RPMI8226 (cell line): ENCODE data around the gene VAV1.
"Not testable (repeated sequence)": the region's sequence is repeated elsewhere in the genome, so short reads cannot be mapped to it uniquely, and the experiment has no call there.

Experiments used
- DNase-seq: peaks from one replicate; pipeline ENCODE4 v3.0.0-alpha.2; 2015

Gene VAV1

GRCh38 chr19:6762253-6762797 lies 10.2 kb upstream of the VAV1 start:
- DNase-seq, result not testable (repeated sequence)

DNA sequence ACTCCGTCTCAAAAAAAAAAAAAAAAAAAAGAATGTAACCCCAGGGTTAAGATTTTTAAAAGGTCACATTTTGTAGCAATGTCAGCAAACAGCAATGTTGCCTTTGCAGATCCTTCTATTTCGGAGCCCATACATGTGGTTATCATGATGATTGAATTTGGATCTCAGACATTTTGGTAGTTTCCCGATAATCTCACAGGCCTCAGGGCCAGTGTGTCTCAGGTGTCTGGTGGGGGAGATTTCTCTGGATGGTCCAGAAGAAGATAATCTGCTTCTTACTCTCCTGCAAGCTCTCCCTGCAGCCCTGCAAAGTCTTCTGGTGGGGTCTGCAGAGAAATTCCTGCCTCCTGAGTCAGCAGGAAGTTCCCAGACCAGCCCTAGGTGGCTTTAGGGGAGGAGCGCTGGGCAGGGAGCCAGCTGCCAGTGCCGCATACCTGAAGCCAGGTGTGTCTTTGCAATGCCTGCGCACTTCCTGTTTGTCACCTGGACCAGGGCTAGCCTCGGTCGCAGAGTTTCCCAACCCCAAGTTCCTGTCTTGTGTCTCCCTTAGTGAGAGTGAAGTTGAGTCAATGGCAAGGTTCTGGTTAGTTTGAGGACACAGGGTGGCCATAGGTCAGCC lies 6.7 kb upstream of the VAV1 start:
- peak; percentile 84 for DNase-seq

DNA sequence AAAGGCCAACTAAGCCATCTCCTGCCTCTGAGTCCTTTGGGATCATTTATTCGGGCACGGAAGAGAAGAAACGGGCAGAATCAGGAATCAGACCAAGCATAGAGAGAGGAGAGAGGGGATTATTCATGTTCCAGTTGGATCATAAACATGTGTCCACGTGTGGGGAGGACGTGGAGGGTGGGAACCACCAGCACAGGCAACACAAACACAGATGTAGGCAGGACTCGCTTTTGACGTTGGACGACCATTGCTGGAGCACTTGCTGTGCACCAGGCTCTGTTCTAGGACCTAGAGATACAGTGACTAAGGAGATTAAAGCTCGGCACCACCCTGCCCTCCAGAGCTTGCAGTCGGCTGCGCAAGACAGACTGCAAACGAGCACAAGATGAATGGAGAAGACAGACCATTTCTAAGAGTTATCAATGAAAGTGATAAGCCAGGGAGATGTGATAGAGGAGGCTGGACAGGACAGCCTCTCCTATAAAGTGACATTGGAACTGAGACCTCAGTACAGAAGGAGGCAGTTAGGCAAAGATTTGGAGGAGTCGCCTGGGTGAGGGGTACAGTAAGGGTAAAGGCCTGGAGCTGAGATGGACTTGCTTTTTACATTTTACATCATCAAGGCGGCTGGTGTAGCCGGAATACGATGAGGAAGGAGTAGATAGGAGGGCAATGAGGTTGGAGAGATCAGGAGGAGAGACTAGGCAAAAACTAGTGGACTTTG lies 6.0 kb upstream of the VAV1 start:
- peak; percentile 32 for DNase-seq

- no peak for DNase-seq
Observed at GRCh38 chr19:6767081-6767356, 5.5 kb upstream of the VAV1 start.

DNA sequence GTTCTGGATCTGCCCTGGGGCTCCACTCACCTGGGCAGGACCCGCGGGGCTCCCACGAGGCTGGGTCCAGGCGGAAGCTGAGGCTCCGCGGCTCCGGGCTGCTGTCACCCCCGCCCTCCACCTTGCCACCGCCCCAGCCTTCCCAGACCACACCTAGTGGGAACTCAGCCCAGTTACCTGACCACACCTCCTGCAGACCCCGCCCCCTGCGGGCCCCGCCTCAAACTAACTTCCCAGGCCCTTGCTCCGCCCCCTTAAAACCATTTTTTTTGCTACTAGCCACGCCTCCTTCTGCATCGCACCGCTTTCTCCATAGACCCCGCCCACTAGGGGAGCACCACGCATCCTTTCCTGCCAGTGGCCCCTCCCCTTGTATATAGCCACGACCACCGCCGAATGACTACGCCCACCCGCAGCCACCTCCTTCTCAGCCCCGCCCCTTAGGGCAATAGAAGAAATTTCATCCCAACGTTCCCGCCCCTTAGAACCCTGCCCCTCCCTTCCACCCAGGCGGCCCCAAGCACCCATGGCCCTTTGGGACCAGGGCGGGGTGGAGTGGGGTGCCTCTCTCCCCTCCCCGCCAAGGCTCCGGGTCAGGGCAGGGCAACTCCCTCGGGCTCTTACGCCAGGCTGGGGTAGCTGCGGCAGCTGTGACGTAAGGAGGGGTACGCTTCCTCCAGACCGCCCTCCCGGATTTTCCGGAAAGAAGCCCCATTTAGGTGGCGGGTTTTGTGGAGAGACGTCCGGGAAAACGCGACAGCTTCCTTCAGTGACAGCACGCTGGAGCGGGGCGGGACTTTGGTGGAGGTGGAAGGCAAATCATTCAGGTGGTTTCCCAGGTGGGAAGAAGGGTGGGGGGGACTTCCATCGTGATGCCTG lies 4.9 kb upstream of the VAV1 start, which contains the start of gene SH2D3A:
Gene SH2D3A (minus strand): TSS at position 79 of the 879 bp plus-strand sequence. CDS start 3,687 bp downstream, outside the sequence.
- DNase-seq, result peak; percentile 96

- no peak for DNase-seq
Observed at GRCh38 chr19:6768236-6768785, 4.2 kb upstream of the VAV1 start.

DNA sequence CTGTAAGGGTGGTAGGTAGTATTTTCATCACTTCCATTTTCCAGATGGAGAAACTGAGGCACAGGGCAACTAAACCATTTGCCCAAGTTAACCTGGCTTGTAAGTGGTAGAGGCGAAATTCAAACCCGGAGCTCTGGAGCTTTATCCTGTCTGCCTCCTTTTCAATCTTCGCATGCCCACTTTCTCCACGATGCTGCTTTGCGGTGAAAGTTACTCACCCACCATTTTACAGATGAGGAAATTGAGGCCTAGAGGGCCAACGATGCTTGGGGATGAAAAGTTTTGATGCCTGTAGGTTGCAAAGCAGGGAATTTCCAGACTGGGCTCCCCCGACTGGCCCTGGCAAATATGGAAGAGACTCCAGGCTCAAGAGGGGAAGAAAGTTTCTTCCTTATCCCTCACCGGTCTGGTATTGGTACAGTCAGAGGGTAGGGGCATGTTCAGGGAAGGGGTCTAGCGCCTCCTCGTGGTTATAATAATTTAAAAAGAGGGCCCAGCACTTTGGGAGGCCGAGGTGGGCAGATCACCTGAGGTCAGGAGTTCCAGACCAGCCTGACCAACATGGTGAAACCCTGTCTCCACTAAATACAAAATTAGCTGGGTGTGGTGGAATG lies 3.4 kb upstream of the VAV1 start:
- no peak for DNase-seq

GRCh38 chr19:6771648-6772027 lies 870 bp upstream of the VAV1 start:
- DNase-seq, result not testable (repeated sequence)

DNA sequence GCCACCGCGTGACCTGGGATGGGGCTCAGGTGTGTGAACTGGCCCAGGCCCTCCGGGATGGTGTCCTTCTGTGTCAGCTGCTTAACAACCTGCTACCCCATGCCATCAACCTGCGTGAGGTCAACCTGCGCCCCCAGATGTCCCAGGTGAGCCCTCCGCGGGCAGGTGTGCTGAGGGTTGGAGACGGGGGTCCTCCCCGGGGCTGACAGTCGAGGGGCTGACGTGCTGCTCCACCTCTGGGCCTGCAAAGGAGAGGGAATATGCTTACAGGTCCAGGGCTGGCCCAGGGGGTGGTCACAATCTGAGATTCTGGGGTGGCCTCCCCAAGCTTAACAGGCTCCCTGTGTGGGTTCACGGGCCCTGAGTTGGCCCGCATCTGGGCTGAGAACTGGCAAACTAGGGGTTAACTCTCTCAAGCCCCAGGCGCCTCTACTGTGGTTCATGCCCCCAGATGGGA lies 386 bp downstream of the VAV1 start:
- DNase-seq, result no peak

DNA sequence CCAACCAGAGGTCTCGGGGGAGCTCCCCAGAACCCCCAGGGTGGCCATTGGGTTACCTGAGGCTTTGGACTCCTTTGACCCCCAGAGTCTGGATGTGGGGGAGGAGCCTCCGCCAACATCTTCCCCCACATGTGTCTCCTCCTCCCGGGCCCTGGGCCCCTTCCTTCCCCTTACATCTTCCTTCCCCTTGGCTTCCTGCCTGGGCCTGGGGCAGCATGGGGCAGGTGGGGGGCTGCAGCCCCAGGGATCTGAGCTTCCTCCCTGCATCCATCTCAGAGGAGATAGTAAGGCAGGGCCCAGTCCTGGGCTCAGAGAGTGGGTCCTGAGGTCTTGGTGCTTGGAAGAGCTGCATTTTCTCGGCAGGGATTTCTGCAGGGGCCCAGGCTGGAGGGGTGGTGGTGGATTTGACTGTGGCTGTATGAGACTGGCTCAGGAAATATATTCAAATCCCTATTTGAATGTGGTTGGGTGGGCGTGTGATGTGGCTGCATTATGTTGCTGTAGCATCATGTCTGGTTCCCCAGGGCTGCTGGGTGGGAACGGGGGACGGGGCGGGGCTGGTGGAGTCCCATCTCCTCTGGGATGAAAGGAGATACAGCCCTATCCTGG lies 919 bp downstream of the VAV1 start:
- DNase-seq, result peak; percentile 68

DNA sequence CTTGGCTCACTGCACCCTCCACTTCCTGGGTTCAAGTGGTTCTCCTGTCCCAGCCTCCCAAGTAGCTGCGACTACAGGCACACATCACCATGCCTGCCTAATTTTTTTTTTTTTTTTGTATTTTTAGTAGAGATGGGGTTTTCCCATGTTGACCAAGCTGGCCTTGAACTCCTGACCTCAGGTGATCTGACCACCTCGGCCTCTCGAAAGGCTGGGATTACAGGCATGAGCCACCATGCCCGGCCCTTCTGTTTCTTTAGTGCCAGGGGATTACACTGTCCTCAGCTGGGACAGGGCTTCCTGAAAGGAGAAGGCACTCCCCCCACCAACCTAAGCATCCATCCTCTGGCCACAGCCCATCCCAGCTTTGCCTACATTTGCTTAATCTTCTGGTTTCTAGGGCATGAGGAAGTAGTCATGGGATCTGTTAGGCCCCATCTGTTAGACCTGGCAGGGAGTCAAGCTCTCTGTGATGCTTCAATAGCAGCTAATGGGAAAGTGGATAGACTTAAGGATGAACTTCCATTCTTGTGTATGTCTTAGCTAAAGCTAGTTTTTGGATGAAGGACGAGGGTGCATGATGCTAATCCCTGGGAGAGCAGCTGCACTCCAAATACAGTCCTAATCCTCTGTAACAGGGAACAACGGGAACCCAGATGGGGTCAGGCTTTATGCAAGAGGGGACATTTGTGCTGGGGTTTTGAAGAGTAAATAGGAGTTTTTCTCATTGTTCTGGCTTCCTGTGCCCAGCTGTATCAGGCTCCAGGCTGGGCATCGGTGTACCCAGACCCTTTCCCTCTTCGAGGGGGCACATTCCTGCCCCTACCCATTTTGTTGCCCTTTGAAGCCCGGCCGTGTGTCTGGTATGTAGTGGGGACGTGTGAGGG lies 2.6 kb downstream of the VAV1 start:
- peak; percentile 68 for DNase-seq

GRCh38 chr19:6776045-6776444 lies 3.5 kb downstream of the VAV1 start:
- DNase-seq, result not testable (repeated sequence)

DNA sequence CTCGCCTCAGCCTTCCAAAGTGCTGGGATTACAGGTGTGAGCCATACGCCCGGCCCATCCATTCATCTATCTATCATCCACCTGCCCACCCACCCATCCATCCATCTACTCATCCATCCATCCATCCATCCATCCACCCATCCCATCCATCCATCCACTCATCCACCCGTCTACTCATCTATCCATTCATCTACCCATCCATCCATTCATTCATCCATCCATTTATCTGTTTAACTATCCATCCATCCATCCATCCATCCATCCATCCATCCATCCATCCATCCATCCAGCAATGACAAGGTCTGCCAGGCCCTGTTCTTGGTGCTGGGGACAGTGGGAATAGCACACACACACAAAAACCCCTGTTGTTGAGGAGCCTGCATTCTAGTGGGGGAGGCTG lies 4.5 kb downstream of the VAV1 start:
- no peak for DNase-seq

DNA sequence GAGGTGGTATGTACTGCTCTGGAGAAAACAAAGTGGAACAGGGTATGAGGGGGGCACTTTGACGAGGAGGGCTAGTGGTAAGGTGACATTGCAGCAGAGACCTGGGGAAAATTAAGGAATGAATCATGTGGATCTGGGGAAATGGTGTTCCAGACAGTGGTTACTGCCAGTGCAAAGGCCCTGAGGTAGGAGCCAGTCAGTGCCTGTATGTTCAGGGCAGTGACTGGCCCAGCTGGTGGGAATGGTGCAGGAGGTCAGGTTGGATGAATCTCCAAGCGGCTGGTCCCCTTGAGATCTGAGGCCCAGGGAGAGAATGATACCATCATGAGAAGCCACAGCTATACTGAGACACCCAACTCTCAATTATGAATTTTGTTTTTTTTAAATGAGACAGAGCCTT lies 4.9 kb downstream of the VAV1 start:
- no peak for DNase-seq

- DNase-seq, result no peak
Observed at GRCh38 chr19:6778386-6778785, 5.9 kb downstream of the VAV1 start.

GRCh38 chr19:6779206-6779605 lies 6.7 kb downstream of the VAV1 start:
- no peak for DNase-seq

GRCh38 chr19:6787393-6787792 lies 14.9 kb downstream of the VAV1 start:
- no peak for DNase-seq

- no peak for DNase-seq
Observed at GRCh38 chr19:6788896-6789295, 16.4 kb downstream of the VAV1 start.

- no peak for DNase-seq
Observed at GRCh38 chr19:6790194-6791128, 18.0 kb downstream of the VAV1 start.

DNA sequence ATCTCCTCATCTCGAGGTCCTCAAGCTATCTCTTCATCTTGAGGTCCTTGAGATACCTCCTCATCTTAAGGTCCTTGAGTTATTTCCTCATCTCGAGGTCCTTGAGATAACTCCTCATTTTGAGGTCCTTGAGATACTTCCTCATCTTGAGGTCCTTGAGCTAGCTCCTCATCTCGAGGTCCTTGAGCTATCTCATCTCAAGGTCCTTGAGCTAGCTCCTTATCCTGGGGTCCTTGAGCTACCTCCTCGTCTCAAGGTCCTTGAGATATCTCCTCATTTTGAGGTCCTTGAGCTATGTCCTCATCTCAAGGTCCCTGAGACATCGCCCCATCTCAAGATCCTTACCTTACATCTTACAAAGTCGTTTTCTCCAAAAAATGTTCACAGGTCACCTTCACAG lies 18.7 kb downstream of the VAV1 start:
- DNase-seq, result no peak
